K562 (cell line): ENCODE data around the gene GALE. TPM values are rescaled to one million over a fixed set of nuclear protein-coding genes. Genes with fewer than 3 reads are reported as not detected.

ENCODE experiments used
- CTBP1 ChIP-seq: fragments of 450-650 bp; IDR thresholded peaks from 2 replicates; pipeline ENCODE4 v1.6.1; 2016; ENCODE audit warnings: borderline replicate concordance
- FOXJ2 ChIP-seq: fragments of 200-800 bp; sonication (Bioruptor generic); IDR thresholded peaks from 2 replicates; pipeline ENCODE4 v1.6.1; 2016; ENCODE audit warnings: missing genetic modification characterization, missing compliant biosample characterization
- GABPB2 ChIP-seq: fragments of 250-450 bp; sonication (Bioruptor Pico); conservative IDR thresholded peaks from 2 replicates; pipeline ENCODE4 v1.5.1; 2021; ENCODE audit warnings: mild to moderate bottlenecking
- GTF2A2 ChIP-seq: IDR thresholded peaks from 2 replicates; pipeline ENCODE4 v1.6.1; 2016; ENCODE audit warnings: mild to moderate bottlenecking, missing genetic modification characterization, missing compliant biosample characterization
- PML ChIP-seq: IDR thresholded peaks from 2 replicates; pipeline ENCODE4 v1.6.1; 2012; ENCODE audit warnings: low read length, inconsistent platforms
- RBM25 ChIP-seq: fragments of 200-400 bp; formaldehyde crosslinking; IDR thresholded peaks from 2 replicates; pipeline ENCODE4 v1.6.1; 2018; ENCODE audit warnings: low read length, low read depth, moderate library complexity; ENCODE audit not compliant: severe bottlenecking
- RBM39 ChIP-seq: fragments of 200-400 bp; formaldehyde crosslinking; optimal IDR thresholded peaks from 2 replicates; pipeline ENCODE3; 2018; ENCODE audit warnings: low read depth, low read length
- RUNX1 ChIP-seq: sonication (generic); IDR thresholded peaks from 2 replicates; pipeline ENCODE4 v1.6.1; 2016; ENCODE audit warnings: antibody characterized with exemption, low read depth
- SETDB1 ChIP-seq: IDR thresholded peaks from one replicate; pipeline ENCODE4 v1.6.1; 2012; ENCODE audit warnings: low read length, control low read depth, inconsistent platforms
- SP1 ChIP-seq: sonication (generic); formaldehyde crosslinking; IDR thresholded peaks from 2 replicates; pipeline ENCODE4 v1.8.1; 2022; ENCODE audit warnings: mild to moderate bottlenecking, missing genetic modification reagents
- TCF3 ChIP-seq: sonication (generic); formaldehyde crosslinking; IDR thresholded peaks from 2 replicates; pipeline ENCODE4 v1.4.0; 2020; ENCODE audit warnings: mild to moderate bottlenecking, missing genetic modification reagents
- ZFP1 ChIP-seq: fragments of 450-650 bp; formaldehyde crosslinking; IDR thresholded peaks from 2 replicates; pipeline ENCODE4 v1.4.0; 2020; ENCODE audit warnings: mild to moderate bottlenecking, mixed read lengths
- ZNF12 ChIP-seq: sonication (generic); formaldehyde crosslinking; IDR thresholded peaks from 2 replicates; pipeline ENCODE4 v1.4.0; 2020; ENCODE audit warnings: mild to moderate bottlenecking, missing genetic modification reagents
- ZNF146 ChIP-seq: IDR thresholded peaks from one replicate; pipeline ENCODE4 v1.6.1; 2018; ENCODE audit warnings: missing compliant biosample characterization; ENCODE audit not compliant: unreplicated experiment
- ZNF561 ChIP-seq: fragments of 450-650 bp; formaldehyde crosslinking; conservative IDR thresholded peaks from 2 replicates; pipeline ENCODE4 v1.4.0; 2020; ENCODE audit warnings: mild to moderate bottlenecking, moderate library complexity
- polyA plus RNA-seq, 8 experiments: library from polyadenylated mRNA; depleted of rRNA in 4 of 8; stranded (reverse) in 5 of 8; unstranded in 3 of 8; fragments of >200 nt; fragmentation: Nextera tagmentation in 2 of 8; fragmentation: Illumina TruSeq in 1 of 8; extraction: Ambion mirVana in 2 of 8; extraction: Trizol in 1 of 8; gene quantifications; 2 replicates each; pipeline versions ENCODE4 v1.2.1 to v1.2.3, GENCODE V29; 2011 to 2014; ENCODE audit warnings: inconsistent platforms in 1 of 8, missing spikeins in 1 of 8
- total RNA-seq, 7 experiments: library from RNA; depleted of rRNA in 6 of 7; stranded (reverse); fragments of >200 nt in 6 of 7; fragmentation: Illumina TruSeq in 2 of 7; extraction: Trizol in 2 of 7; gene quantifications; 2 replicates each; pipeline versions ENCODE4 v1.2.1 to v1.2.3, GENCODE V29; 2011 to 2021; ENCODE audit warnings: low replicate concordance in 1 of 7
- TF ChIP-seq, protein P1 (sequence below): sonication (generic); formaldehyde crosslinking; IDR thresholded peaks from 2 replicates; pipeline ENCODE4 v1.8.1; 2023; ENCODE audit warnings: mild to moderate bottlenecking, missing genetic modification reagents
- TF ChIP-seq, protein P2 (sequence below): fragments of 200-800 bp; sonication (Bioruptor generic); IDR thresholded peaks from 2 replicates; pipeline ENCODE4 v1.6.1; 2017; ENCODE audit warnings: missing genetic modification characterization, missing compliant biosample characterization
- TF ChIP-seq, protein P3 (sequence below): sonication (generic); formaldehyde crosslinking; IDR thresholded peaks from 2 replicates; pipeline ENCODE4 v1.8.0; 2022; ENCODE audit warnings: mild to moderate bottlenecking, missing genetic modification reagents
- TF ChIP-seq, protein P4 (sequence below): fragments of 250-450 bp; sonication (Bioruptor Pico); IDR thresholded peaks from 2 replicates; pipeline ENCODE4 v1.5.1; 2021; ENCODE audit warnings: mild to moderate bottlenecking
- TF ChIP-seq, protein P5 (sequence below): fragments of 250-450 bp; sonication (Bioruptor Pico); IDR thresholded peaks from 2 replicates; pipeline ENCODE4 v1.8.0; 2021; ENCODE audit warnings: borderline replicate concordance, mild to moderate bottlenecking, moderate library complexity; ENCODE audit not compliant: poor library complexity, severe bottlenecking
- TF ChIP-seq, protein P6 (sequence below): sonication (generic); IDR thresholded peaks from 2 replicates; pipeline ENCODE4 v1.6.1; 2016

Gene GALE
- total and polyA plus RNA-seq, 9 of the 15 experiments (the other 6 are each of a cell fraction or from before 2014, with no cell fraction given) = 8.4 to 139 (median 88.3) TPM

DNA sequence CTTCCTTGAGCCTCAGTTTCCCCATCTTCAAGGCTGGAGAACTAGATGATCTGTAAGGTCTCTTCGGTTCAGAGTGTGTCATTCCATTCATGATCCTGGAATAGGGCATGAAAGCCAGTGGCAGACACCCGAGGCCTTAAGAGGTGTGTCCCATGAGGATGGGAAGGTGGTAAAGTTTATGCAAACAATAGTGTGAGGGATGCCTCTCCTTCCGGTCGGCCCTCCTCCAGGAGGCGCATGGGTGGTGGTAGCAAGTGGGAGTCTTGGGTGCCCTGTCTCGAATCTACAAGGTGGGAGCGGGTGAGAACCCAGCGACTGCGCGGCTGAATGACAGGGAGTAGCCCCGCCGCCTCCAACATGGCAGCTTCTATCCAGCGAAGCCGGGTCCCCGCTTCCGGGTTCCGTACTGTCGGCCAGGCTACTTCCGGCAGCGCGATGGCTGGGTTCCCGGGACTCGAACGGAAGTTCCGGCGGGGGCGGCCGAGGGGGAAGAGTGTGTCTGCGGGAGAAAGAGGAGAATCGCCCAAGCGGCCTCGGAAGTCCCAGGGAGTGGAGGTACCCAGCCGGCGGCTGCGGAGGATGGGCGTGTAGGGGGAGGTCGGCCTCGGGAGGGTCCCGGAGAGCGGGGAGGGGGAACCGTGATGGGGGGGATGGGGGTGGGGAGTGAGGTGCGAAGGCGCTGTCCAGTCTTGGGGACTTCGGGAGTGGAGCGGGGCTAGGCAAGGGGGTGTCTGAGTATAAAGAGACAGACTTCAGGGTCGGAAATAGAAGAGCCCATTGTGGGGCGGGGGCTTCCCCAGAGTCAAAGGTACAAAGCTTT, 9.6 kb downstream of the GALE start, which contains the start of gene LYPLA2 (continued):
- TF ChIP-seq RUNX1 (no peak), ZNF561 (no peak), CTBP1 (peak; percentile 31; the same call in 1 of the 2 replicates), ZFP1 (CRISPR knock-in tag) (no peak), ZNF12 (CRISPR knock-in tag) (peak; percentile 43; the same call in 1 of the 2 replicates), ZNF146 (no peak), GTF2A2 (tag) (no peak), GABPB2 (CRISPR knock-in tag) (no peak), RBM25 (no peak), PML (0 out of 2 replicates have a peak, but pooled peaks have one; percentile 33), RBM39 (no peak), SETDB1 (no peak), FOXJ2 (tag) (no peak; the same call in 1 of the 2 replicates), TCF3 (CRISPR knock-in tag) (no peak; the same call in 1 of the 2 replicates), SP1 (CRISPR knock-in tag) (peak; percentile 29; the same call in 1 of the 2 replicates)
- TF ChIP-seq, protein P1, sequence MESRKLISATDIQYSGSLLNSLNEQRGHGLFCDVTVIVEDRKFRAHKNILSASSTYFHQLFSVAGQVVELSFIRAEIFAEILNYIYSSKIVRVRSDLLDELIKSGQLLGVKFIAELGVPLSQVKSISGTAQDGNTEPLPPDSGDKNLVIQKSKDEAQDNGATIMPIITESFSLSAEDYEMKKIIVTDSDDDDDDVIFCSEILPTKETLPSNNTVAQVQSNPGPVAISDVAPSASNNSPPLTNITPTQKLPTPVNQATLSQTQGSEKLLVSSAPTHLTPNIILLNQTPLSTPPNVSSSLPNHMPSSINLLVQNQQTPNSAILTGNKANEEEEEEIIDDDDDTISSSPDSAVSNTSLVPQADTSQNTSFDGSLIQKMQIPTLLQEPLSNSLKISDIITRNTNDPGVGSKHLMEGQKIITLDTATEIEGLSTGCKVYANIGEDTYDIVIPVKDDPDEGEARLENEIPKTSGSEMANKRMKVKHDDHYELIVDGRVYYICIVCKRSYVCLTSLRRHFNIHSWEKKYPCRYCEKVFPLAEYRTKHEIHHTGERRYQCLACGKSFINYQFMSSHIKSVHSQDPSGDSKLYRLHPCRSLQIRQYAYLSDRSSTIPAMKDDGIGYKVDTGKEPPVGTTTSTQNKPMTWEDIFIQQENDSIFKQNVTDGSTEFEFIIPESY = no peak
- TF ChIP-seq, protein P2, sequence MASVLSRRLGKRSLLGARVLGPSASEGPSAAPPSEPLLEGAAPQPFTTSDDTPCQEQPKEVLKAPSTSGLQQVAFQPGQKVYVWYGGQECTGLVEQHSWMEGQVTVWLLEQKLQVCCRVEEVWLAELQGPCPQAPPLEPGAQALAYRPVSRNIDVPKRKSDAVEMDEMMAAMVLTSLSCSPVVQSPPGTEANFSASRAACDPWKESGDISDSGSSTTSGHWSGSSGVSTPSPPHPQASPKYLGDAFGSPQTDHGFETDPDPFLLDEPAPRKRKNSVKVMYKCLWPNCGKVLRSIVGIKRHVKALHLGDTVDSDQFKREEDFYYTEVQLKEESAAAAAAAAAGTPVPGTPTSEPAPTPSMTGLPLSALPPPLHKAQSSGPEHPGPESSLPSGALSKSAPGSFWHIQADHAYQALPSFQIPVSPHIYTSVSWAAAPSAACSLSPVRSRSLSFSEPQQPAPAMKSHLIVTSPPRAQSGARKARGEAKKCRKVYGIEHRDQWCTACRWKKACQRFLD (CRISPR knock-in tag) = peak; percentile 91; the same call in 1 of the 2 replicates
- TF ChIP-seq, protein P3, sequence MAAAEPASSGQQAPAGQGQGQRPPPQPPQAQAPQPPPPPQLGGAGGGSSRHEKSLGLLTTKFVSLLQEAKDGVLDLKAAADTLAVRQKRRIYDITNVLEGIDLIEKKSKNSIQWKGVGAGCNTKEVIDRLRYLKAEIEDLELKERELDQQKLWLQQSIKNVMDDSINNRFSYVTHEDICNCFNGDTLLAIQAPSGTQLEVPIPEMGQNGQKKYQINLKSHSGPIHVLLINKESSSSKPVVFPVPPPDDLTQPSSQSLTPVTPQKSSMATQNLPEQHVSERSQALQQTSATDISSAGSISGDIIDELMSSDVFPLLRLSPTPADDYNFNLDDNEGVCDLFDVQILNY (CRISPR knock-in tag) = no peak
- TF ChIP-seq, protein P4, sequence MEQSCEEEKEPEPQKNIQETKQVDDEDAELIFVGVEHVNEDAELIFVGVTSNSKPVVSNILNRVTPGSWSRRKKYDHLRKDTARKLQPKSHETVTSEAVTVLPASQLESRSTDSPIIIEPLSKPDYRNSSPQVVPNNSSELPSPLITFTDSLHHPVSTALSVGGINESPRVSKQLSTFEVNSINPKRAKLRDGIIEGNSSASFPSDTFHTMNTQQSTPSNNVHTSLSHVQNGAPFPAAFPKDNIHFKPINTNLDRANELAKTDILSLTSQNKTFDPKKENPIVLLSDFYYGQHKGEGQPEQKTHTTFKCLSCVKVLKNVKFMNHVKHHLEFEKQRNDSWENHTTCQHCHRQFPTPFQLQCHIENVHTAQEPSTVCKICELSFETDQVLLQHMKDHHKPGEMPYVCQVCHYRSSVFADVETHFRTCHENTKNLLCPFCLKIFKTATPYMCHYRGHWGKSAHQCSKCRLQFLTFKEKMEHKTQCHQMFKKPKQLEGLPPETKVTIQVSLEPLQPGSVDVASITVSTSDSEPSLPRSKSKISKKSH (CRISPR knock-in tag) = no peak
- TF ChIP-seq, protein P5, sequence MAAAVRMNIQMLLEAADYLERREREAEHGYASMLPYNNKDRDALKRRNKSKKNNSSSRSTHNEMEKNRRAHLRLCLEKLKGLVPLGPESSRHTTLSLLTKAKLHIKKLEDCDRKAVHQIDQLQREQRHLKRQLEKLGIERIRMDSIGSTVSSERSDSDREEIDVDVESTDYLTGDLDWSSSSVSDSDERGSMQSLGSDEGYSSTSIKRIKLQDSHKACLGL (CRISPR knock-in tag) = no peak
- TF ChIP-seq, protein P6, sequence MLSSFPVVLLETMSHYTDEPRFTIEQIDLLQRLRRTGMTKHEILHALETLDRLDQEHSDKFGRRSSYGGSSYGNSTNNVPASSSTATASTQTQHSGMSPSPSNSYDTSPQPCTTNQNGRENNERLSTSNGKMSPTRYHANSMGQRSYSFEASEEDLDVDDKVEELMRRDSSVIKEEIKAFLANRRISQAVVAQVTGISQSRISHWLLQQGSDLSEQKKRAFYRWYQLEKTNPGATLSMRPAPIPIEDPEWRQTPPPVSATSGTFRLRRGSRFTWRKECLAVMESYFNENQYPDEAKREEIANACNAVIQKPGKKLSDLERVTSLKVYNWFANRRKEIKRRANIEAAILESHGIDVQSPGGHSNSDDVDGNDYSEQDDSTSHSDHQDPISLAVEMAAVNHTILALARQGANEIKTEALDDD = no peak
